WTC11 (cell line): Measurements from ENCODE around the gene HACE1. TPM values are rescaled to one million over a fixed set of nuclear protein-coding genes. Genes with fewer than 3 reads are reported as not detected.
"Not testable (repeated sequence)": the region's sequence is repeated elsewhere in the genome, so short reads cannot be mapped to it uniquely, and the experiment has no call there.

Experiments
- ATAC-seq: fragments of 200-7000 bp; cut with Tn5 transposase; 2 replicates; pipeline ENCODE4 v1.10.0; 2021; ENCODE audit warnings: mild to moderate bottlenecking, moderate library complexity
- CTCF ChIA-PET: fragments of 300-600 bp; sonication (Branson Sonifier 250); formaldehyde crosslinking; loops from one replicate; lab custom pipeline; 2021; ENCODE audit warnings: antibody characterized with exemption; lab: Charles Lee
- POLR2A ChIA-PET: fragments of 350-600 bp; sonication (Branson Sonifier 250); formaldehyde crosslinking; loops from one replicate; lab custom pipeline; 2021; ENCODE audit warnings: antibody characterized with exemption; lab: Charles Lee
- DNase-seq: peaks from one replicate; pipeline ENCODE4 v3.0.0; 2021; ENCODE audit warnings: low spot score
- H3K27ac Mint-ChIP-seq: 2 replicates; pipeline ENCODE4 v1.8.0; 2021; ENCODE audit warnings: mixed read lengths
- H3K27me3 Mint-ChIP-seq: 2 replicates; pipeline ENCODE4 v1.8.0; 2021; ENCODE audit warnings: low read depth, mild to moderate bottlenecking, moderate library complexity, mixed read lengths
- H3K36me3 Mint-ChIP-seq: 2 replicates; pipeline ENCODE4 v1.8.0; 2021; ENCODE audit warnings: mixed read lengths
- H3K4me1 Mint-ChIP-seq: 2 replicates; pipeline ENCODE4 v1.8.0; 2022; ENCODE audit warnings: mixed read lengths
- H3K4me3 Mint-ChIP-seq: 2 replicates; pipeline ENCODE4 v1.8.0; 2021; ENCODE audit warnings: mild to moderate bottlenecking, moderate library complexity, mixed read lengths
- H3K9me3 Mint-ChIP-seq: 2 replicates; pipeline ENCODE4 v1.8.0; 2021; ENCODE audit warnings: mixed read lengths
- AR ChIP-seq: fragments of 250-450 bp; sonication (Bioruptor Pico); IDR thresholded peaks from 2 replicates; pipeline ENCODE4 v1.9.0; 2021; ENCODE audit warnings: mild to moderate bottlenecking
- ATF6 ChIP-seq: sonication (generic); formaldehyde crosslinking; IDR thresholded peaks from 2 replicates; pipeline ENCODE4 v1.8.1; 2023; ENCODE audit warnings: mild to moderate bottlenecking, missing genetic modification reagents
- CDX4 ChIP-seq: fragments of 250-450 bp; sonication (Bioruptor Pico); IDR thresholded peaks from 2 replicates; pipeline ENCODE4 v1.9.0; 2021; ENCODE audit warnings: moderate library complexity, mild to moderate bottlenecking, inconsistent platforms, borderline replicate concordance
- ETV6 ChIP-seq: sonication (generic); formaldehyde crosslinking; IDR thresholded peaks from 2 replicates; pipeline ENCODE4 v1.8.1; 2022; ENCODE audit warnings: mild to moderate bottlenecking, missing genetic modification reagents
- GTF2I ChIP-seq: fragments of 250-450 bp; sonication (Bioruptor Pico); conservative IDR thresholded peaks from 2 replicates; pipeline ENCODE4 v1.4.0; 2021; ENCODE audit warnings: mild to moderate bottlenecking
- IRF1 ChIP-seq: sonication (generic); formaldehyde crosslinking; IDR thresholded peaks from 2 replicates; pipeline ENCODE4 v1.8.0; 2023; ENCODE audit warnings: missing genetic modification reagents
- JAZF1 ChIP-seq: fragments of 250-450 bp; sonication (Bioruptor Pico); IDR thresholded peaks from 2 replicates; pipeline ENCODE4 v1.9.0; 2021; ENCODE audit warnings: moderate library complexity, mild to moderate bottlenecking, inconsistent platforms
- JUN ChIP-seq: sonication (generic); formaldehyde crosslinking; IDR thresholded peaks from 2 replicates; pipeline ENCODE4 v1.8.0; 2023; ENCODE audit warnings: mild to moderate bottlenecking, missing genetic modification reagents
- MXD4 ChIP-seq: fragments of 250-450 bp; sonication (Bioruptor Pico); IDR thresholded peaks from 2 replicates; pipeline ENCODE4 v1.8.0; 2021; ENCODE audit warnings: mild to moderate bottlenecking, moderate library complexity, borderline replicate concordance
- PREB ChIP-seq: sonication (generic); formaldehyde crosslinking; IDR thresholded peaks from 2 replicates; pipeline ENCODE4 v1.8.1; 2022; ENCODE audit warnings: mild to moderate bottlenecking, missing genetic modification reagents, moderate library complexity, borderline replicate concordance
- ZNF121 ChIP-seq: sonication (generic); formaldehyde crosslinking; IDR thresholded peaks from 2 replicates; pipeline ENCODE4 v1.8.0; 2023; ENCODE audit warnings: missing genetic modification reagents
- ZNF281 ChIP-seq: sonication (generic); formaldehyde crosslinking; IDR thresholded peaks from 2 replicates; pipeline ENCODE4 v1.8.0; 2023; ENCODE audit warnings: mild to moderate bottlenecking, missing genetic modification reagents
- ZNF317 ChIP-seq: sonication (generic); formaldehyde crosslinking; IDR thresholded peaks from 2 replicates; pipeline ENCODE4 v1.8.1; 2023; ENCODE audit warnings: low read depth, mild to moderate bottlenecking, moderate library complexity, missing genetic modification reagents, borderline replicate concordance
- ZNF416 ChIP-seq: fragments of 250-450 bp; sonication (Bioruptor Pico); IDR thresholded peaks from 2 replicates; pipeline ENCODE4 v1.9.0; 2021; ENCODE audit warnings: mild to moderate bottlenecking, inconsistent platforms
- total RNA-seq: library from RNA; stranded (reverse); gene quantifications from 3 replicates; pipeline ENCODE4 v1.2.3, GENCODE V29; 2021

The HACE1 gene
- total RNA-seq, 1 experiment from 2014 or later, result 18.1 TPM

GRCh38 chr6:104828478-104828877 is 31.2 kb downstream of the HACE1 start (continued):
- no peak for TF ChIP-seq ZNF281 (CRISPR knock-in tag)
- TF ChIP-seq, all 79 proteins: peak for 0

- H3K27me3 Mint-ChIP-seq, DNase-seq, ATAC-seq, POLR2A ChIA-PET, CTCF ChIA-PET, H3K27ac Mint-ChIP-seq, H3K4me1 Mint-ChIP-seq, H3K4me3 Mint-ChIP-seq: not testable (repeated sequence)
- H3K36me3 Mint-ChIP-seq, result peaks cover 47% of the 10 kb centered on the region
- H3K9me3 Mint-ChIP-seq, result peaks cover 13% of the 10 kb centered on the region
Measured at GRCh38 chr6:104820820-104821219, 38.9 kb downstream of the HACE1 start.

GRCh38 chr6:104816125-104816524 is 43.6 kb downstream of the HACE1 start:
- TF ChIP-seq CDX4 (CRISPR knock-in tag), result no peak
- TF ChIP-seq ATF6 (CRISPR knock-in tag), result no peak
- TF ChIP-seq IRF1 (CRISPR knock-in tag), result no peak
- TF ChIP-seq ZNF317, result no peak
- no peak for TF ChIP-seq ZNF416 (CRISPR knock-in tag)
- TF ChIP-seq GTF2I (CRISPR knock-in tag), result no peak
- TF ChIP-seq MXD4, result no peak
- TF ChIP-seq AR, result no peak
- no peak for TF ChIP-seq JUN
- no peak for TF ChIP-seq JAZF1 (CRISPR knock-in tag)
- no peak for TF ChIP-seq ZNF281 (CRISPR knock-in tag)
- TF ChIP-seq ZNF121 (CRISPR knock-in tag), result no peak
- no peak for TF ChIP-seq PREB (CRISPR knock-in tag)
- no peak for TF ChIP-seq ETV6 (CRISPR knock-in tag)
- ChIA-PET POLR2A (no interaction called here), CTCF (no interaction called here)
- H3K27me3 Mint-ChIP-seq, result no peaks in the 10 kb centered on the region
- H3K4me1 Mint-ChIP-seq, result peaks cover 18% of the 10 kb centered on the region
- ATAC-seq (no peak), DNase-seq (no peak)
- peaks cover 19% of the 10 kb centered on the region for H3K36me3 Mint-ChIP-seq
- no peak overlapping the region for H3K4me3 Mint-ChIP-seq
- peaks cover 15% of the 10 kb centered on the region for H3K9me3 Mint-ChIP-seq
- H3K27ac Mint-ChIP-seq, result no peak overlapping the region
